ENCODE data around the gene CNTN2. TPM values are rescaled to one million over a fixed set of nuclear protein-coding genes. Genes with fewer than 3 reads are reported as not detected.

Gene CNTN2
- total and polyA plus RNA-seq, 2 of the 8 experiments (the other 6 are each of a cell fraction or from before 2014, with no cell fraction given): 1.2 to 3.9 TPM

DNA sequence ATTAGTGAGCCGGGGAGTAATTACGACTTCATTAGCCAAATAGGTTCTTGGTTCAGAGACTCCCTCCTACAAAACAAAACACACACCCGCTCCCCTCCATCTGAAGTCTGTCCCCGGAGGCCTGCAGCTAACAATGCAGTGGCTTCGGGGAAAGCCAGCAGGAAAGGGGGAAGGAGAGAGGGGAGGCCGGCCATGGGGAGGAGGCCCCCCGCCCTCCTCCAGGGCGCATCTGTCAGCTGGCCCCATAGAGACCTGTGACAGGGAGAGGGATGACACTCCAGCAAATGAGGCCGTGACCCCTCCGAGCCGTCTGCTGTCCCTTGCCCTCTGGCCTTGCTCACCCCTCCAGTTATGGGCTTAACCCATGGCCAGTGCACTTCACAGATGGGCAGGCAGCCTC, 12.1 kb upstream of the CNTN2 start (continued):
- TF ChIP-seq, protein P1, sequence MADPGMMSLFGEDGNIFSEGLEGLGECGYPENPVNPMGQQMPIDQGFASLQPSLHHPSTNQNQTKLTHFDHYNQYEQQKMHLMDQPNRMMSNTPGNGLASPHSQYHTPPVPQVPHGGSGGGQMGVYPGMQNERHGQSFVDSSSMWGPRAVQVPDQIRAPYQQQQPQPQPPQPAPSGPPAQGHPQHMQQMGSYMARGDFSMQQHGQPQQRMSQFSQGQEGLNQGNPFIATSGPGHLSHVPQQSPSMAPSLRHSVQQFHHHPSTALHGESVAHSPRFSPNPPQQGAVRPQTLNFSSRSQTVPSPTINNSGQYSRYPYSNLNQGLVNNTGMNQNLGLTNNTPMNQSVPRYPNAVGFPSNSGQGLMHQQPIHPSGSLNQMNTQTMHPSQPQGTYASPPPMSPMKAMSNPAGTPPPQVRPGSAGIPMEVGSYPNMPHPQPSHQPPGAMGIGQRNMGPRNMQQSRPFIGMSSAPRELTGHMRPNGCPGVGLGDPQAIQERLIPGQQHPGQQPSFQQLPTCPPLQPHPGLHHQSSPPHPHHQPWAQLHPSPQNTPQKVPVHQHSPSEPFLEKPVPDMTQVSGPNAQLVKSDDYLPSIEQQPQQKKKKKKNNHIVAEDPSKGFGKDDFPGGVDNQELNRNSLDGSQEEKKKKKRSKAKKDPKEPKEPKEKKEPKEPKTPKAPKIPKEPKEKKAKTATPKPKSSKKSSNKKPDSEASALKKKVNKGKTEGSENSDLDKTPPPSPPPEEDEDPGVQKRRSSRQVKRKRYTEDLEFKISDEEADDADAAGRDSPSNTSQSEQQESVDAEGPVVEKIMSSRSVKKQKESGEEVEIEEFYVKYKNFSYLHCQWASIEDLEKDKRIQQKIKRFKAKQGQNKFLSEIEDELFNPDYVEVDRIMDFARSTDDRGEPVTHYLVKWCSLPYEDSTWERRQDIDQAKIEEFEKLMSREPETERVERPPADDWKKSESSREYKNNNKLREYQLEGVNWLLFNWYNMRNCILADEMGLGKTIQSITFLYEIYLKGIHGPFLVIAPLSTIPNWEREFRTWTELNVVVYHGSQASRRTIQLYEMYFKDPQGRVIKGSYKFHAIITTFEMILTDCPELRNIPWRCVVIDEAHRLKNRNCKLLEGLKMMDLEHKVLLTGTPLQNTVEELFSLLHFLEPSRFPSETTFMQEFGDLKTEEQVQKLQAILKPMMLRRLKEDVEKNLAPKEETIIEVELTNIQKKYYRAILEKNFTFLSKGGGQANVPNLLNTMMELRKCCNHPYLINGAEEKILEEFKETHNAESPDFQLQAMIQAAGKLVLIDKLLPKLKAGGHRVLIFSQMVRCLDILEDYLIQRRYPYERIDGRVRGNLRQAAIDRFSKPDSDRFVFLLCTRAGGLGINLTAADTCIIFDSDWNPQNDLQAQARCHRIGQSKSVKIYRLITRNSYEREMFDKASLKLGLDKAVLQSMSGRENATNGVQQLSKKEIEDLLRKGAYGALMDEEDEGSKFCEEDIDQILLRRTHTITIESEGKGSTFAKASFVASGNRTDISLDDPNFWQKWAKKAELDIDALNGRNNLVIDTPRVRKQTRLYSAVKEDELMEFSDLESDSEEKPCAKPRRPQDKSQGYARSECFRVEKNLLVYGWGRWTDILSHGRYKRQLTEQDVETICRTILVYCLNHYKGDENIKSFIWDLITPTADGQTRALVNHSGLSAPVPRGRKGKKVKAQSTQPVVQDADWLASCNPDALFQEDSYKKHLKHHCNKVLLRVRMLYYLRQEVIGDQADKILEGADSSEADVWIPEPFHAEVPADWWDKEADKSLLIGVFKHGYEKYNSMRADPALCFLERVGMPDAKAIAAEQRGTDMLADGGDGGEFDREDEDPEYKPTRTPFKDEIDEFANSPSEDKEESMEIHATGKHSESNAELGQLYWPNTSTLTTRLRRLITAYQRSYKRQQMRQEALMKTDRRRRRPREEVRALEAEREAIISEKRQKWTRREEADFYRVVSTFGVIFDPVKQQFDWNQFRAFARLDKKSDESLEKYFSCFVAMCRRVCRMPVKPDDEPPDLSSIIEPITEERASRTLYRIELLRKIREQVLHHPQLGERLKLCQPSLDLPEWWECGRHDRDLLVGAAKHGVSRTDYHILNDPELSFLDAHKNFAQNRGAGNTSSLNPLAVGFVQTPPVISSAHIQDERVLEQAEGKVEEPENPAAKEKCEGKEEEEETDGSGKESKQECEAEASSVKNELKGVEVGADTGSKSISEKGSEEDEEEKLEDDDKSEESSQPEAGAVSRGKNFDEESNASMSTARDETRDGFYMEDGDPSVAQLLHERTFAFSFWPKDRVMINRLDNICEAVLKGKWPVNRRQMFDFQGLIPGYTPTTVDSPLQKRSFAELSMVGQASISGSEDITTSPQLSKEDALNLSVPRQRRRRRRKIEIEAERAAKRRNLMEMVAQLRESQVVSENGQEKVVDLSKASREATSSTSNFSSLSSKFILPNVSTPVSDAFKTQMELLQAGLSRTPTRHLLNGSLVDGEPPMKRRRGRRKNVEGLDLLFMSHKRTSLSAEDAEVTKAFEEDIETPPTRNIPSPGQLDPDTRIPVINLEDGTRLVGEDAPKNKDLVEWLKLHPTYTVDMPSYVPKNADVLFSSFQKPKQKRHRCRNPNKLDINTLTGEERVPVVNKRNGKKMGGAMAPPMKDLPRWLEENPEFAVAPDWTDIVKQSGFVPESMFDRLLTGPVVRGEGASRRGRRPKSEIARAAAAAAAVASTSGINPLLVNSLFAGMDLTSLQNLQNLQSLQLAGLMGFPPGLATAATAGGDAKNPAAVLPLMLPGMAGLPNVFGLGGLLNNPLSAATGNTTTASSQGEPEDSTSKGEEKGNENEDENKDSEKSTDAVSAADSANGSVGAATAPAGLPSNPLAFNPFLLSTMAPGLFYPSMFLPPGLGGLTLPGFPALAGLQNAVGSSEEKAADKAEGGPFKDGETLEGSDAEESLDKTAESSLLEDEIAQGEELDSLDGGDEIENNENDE (IDR thresholded peaks at IDR 0.05; ENCODE audit: insufficient replicate concordance, low read length): no peak
- TF ChIP-seq ZNF274 (IDR thresholded peaks at IDR 0.05; ENCODE audit: borderline replicate concordance, extremely low read depth, low read length): no peak
- no peak for TF ChIP-seq EGR1 (IDR thresholded peaks at IDR 0.05; ENCODE audit: borderline replicate concordance, low read depth, low read length)
- no peak for TF ChIP-seq TAF1 (IDR thresholded peaks at IDR 0.05; ENCODE audit: low read depth, low read length)
- TF ChIP-seq CTBP2 (IDR thresholded peaks at IDR 0.05; ENCODE audit: borderline replicate concordance, insufficient read depth, insufficient read length, low read length): no peak
- no peak for TF ChIP-seq MAFK (IDR thresholded peaks at IDR 0.05; ENCODE audit: low read depth, low read length)
- TF ChIP-seq JUN (IDR thresholded peaks at IDR 0.05; ENCODE audit: low read depth, low read length): no peak
- TF ChIP-seq RAD21 (IDR thresholded peaks at IDR 0.05 in 1 of 2, conservative IDR thresholded peaks at IDR 0.05 in 1 of 2; ENCODE audit: low read depth in 2 of 2, low read length in 2 of 2): no peak
- TF ChIP-seq BCL11A (IDR thresholded peaks at IDR 0.05; ENCODE audit: low read depth in 2 of 2, low read length in 2 of 2): no peak
- TF ChIP-seq, protein P2, sequence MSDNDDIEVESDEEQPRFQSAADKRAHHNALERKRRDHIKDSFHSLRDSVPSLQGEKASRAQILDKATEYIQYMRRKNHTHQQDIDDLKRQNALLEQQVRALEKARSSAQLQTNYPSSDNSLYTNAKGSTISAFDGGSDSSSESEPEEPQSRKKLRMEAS (IDR thresholded peaks at IDR 0.05): no peak
- TF ChIP-seq KDM5A (IDR thresholded peaks at IDR 0.05; ENCODE audit: low read length): no peak
- TF ChIP-seq BACH1 (IDR thresholded peaks at IDR 0.05; ENCODE audit: low read length): no peak

Measured in H1 (cell line).